ENCODE results near the gene CEMIP.

DNA sequence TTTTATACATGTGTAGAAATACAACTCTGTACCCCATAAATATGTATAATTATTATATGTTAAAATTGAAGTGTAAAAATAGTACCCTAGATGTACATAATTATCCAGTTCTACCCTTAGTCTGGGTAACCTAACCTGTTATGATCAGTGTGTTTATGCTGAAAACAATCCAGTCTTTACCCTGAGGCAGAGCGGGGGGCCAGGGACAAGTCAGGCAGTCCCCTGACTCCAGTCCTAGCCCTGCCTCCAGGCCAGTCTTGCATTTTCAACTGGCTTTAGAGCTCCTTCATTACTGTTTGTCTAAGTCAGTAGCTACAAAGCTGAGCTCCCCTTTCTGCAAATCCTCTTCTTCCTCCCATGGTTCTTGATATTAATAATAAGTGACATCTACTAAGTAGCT lies 207.3 kb downstream of the CEMIP start:
- TF ChIP-seq, protein P1, sequence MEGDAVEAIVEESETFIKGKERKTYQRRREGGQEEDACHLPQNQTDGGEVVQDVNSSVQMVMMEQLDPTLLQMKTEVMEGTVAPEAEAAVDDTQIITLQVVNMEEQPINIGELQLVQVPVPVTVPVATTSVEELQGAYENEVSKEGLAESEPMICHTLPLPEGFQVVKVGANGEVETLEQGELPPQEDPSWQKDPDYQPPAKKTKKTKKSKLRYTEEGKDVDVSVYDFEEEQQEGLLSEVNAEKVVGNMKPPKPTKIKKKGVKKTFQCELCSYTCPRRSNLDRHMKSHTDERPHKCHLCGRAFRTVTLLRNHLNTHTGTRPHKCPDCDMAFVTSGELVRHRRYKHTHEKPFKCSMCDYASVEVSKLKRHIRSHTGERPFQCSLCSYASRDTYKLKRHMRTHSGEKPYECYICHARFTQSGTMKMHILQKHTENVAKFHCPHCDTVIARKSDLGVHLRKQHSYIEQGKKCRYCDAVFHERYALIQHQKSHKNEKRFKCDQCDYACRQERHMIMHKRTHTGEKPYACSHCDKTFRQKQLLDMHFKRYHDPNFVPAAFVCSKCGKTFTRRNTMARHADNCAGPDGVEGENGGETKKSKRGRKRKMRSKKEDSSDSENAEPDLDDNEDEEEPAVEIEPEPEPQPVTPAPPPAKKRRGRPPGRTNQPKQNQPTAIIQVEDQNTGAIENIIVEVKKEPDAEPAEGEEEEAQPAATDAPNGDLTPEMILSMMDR (IDR thresholded peaks at IDR 0.05; ENCODE audit: insufficient read depth, low read length), result no peak
- TF ChIP-seq, protein P2, sequence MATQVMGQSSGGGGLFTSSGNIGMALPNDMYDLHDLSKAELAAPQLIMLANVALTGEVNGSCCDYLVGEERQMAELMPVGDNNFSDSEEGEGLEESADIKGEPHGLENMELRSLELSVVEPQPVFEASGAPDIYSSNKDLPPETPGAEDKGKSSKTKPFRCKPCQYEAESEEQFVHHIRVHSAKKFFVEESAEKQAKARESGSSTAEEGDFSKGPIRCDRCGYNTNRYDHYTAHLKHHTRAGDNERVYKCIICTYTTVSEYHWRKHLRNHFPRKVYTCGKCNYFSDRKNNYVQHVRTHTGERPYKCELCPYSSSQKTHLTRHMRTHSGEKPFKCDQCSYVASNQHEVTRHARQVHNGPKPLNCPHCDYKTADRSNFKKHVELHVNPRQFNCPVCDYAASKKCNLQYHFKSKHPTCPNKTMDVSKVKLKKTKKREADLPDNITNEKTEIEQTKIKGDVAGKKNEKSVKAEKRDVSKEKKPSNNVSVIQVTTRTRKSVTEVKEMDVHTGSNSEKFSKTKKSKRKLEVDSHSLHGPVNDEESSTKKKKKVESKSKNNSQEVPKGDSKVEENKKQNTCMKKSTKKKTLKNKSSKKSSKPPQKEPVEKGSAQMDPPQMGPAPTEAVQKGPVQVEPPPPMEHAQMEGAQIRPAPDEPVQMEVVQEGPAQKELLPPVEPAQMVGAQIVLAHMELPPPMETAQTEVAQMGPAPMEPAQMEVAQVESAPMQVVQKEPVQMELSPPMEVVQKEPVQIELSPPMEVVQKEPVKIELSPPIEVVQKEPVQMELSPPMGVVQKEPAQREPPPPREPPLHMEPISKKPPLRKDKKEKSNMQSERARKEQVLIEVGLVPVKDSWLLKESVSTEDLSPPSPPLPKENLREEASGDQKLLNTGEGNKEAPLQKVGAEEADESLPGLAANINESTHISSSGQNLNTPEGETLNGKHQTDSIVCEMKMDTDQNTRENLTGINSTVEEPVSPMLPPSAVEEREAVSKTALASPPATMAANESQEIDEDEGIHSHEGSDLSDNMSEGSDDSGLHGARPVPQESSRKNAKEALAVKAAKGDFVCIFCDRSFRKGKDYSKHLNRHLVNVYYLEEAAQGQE (IDR thresholded peaks at IDR 0.05; ENCODE audit: insufficient replicate concordance, low read depth), result no peak
- TF ChIP-seq POLR2AphosphoS5 (IDR thresholded peaks at IDR 0.05; ENCODE audit: low read depth) (no peak), GABPA (IDR thresholded peaks at IDR 0.05; ENCODE audit: low read depth) (no peak), SPI1 (IDR thresholded peaks at IDR 0.05; ENCODE audit: borderline replicate concordance, low read depth) (no peak)

Data from HL-60 (cell line).